ENCODE data around the gene SATB1.

SATB1 gene

GRCh38 chr3:18428991-18429745, 4.0 kb upstream of the SATB1 start:
- DNase-seq, result no peak

DNA sequence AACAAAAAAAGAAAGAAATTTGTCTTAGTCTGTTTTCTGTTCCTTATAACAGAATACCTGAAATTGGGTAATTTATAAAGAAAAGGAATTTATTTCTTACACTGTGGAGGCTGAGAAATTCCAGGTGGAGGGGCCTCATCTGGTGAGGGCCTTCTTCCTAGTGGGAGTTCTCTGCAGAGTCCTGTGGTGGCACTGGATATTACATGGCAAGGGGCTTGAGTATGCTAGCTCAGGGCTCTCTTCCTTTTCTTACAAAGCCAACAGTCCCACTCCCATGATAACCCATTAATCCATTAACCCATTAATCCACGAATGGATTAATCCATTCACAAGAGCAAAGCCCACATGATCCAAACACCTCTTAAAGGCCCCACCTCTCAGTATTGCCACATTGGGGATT, 2.9 kb upstream of the SATB1 start:
- no peak for DNase-seq

DNA sequence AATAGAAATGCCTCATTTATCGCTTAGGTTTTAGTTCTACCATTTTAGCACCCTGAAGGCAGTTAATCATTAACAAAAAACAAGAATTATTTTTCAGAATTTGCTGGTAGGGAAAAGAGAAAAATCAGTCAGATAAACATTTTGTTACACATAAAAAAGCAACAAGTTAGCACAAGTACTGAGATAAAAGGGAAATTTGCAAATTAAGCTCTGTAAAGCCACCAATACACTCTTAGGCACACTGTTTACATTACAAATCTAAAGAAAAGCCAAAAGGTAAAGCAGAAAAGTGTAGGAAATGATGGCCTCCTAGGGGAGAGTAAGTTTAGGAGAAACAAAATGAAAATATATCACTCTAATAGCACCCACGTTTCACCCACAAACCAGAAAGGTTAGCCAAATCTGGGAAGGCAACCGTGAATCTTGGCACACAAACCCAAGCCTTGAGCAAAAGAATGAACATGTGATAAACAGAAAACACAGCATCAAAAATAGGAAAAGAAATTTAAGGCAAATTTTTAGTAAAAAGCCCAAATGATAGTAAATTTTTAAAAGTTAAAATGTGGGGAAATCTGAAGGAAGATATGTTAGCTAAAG, 1.6 kb upstream of the SATB1 start:
- no peak for DNase-seq

- DNase-seq, result peak; percentile 74
Observed at GRCh38 chr3:18425641-18426257, 610 bp upstream of the SATB1 start.

GRCh38 chr3:18424213-18424728, 868 bp downstream of the SATB1 start:
- no peak for DNase-seq

DNA sequence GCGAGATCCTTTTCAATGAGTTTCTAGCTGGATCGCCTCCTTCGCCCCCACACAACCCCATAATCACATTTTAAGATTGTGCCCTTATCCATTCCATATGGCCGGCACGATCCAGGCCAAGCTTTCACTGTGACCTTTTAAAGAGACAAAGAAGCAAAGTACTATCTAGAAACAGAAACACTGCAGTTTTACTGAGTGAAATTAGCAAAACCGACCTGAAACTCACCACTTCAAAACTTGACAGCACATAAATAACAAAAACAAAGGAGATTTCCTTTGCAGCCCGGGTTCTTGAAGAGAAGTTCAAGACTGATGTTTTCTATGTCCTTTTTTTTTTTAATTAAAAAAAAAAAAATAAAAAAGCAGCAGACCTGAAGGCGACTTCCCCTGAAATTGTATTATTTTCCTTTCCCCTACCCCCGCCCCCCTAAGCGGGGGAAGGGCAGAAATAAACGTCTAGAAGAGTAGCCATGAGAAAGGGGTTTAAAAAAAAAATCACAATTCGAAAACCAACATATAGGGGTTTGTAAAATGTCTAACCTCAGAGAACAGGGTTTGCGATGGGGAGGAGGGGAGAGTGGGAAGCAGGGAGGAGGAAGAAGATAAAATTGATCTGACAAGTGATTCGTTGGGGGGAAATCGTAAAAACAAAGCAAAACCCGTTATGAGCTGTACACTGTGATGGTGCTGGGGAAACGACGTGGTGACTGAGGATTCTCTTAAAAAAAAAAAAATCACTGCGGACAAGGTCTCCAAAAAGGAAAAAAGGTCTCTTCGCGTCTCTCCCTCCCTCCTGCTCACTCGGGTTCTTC, 1.5 kb downstream of the SATB1 start:
- DNase-seq, result peak; percentile 73

DNA sequence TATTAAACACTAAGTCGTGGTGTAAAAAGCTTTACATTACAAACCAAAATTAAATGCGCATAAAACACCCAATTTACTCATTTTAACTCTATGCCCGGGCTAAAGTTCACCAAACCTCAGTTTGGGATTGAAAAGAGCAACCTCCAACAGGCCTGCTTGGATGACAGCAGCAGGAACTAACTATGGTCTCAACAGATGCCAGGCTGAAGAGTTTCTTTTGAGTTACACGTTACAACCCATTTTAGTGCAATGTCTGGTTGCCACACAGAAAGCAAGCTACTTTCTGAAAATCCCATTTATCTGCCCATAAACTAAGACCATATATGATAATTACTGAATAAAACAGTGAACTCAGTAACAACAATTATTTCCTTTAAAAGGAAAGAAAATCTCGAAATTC, 2.2 kb downstream of the SATB1 start:
- no peak for DNase-seq

DNA sequence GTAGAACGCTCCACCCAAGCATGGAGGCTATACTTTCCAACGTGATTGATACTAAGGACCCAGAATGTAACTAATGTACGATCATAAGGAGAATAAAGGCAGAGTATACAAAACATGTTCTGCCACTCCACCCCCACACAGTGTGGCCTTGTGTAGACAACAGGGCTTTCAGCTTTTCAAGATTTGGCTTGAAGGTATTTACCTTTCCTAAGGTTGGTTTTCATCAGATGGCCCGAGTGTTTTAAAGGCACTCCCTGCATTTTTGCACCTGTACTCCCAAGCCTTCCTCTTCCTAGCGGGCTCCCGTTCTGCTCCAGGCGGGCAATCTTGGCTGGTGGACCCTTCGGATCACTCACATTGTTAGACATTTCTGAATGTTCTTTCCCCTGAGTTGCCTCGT, 4.6 kb downstream of the SATB1 start:
- DNase-seq, result no peak

- DNase-seq, result no peak
Observed at GRCh38 chr3:18419232-18419631, 5.9 kb downstream of the SATB1 start.

DNA sequence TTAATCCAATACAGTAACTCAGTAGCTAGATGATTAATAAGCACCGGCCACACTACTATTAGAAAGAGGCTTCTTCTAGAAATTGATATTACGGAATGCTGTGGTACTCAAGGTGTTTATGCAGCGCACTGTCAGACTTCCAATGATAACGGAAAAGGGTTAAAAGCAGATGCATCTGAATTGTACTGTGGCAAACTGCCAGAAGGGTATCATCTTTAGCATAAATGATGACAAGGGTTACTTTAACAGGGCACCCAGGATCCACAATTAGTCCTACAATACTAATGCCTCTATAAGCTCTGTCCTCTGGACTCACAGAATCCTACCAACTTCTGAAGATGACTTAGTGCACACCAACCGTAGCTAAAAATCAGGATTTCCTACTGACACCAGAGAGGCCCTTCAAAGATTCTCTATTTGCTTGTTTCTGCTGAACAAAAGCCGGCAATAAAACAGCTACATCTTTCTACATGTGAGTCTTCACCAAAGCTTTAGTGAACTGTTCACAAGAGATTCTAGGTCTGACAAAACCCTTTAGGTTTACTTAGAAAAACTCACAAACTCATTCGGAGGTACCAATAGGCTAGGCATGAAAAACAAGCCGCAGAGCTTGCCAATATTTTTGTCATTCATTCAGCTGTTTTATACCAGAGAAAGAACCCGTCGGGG, 7.1 kb downstream of the SATB1 start:
- DNase-seq, result no peak

- no peak for DNase-seq
Observed at GRCh38 chr3:18416332-18416731, 8.8 kb downstream of the SATB1 start.

GRCh38 chr3:18415839-18416238, 9.3 kb downstream of the SATB1 start:
- DNase-seq, result no peak

- no peak for DNase-seq
Observed at GRCh38 chr3:18415167-18415566, 10.0 kb downstream of the SATB1 start.

GRCh38 chr3:18412684-18413083, 12.5 kb downstream of the SATB1 start:
- DNase-seq, result no peak

- no peak for DNase-seq
Observed at GRCh38 chr3:18411541-18411940, 13.6 kb downstream of the SATB1 start.

DNA sequence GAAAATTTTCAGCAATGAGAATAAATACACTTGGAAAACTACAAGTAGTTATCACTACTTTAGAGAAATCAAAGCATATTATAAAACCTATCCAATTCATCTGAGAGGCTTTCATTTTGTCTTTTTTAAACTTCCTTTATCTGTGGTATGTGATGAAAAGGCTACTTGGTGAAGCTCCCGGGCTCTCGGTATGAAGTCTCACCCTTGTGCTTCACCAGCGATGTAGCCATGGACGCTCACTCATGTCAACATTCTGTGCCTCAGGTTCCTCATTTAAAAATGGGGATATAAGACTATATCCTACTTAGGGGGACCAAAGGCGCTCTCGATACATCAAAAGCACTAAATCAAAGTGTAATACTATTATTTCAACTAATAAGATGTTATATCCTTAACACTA, 14.9 kb downstream of the SATB1 start:
- DNase-seq, result no peak

GRCh38 chr3:18409266-18409665, 15.9 kb downstream of the SATB1 start:
- DNase-seq, result no peak

DNA sequence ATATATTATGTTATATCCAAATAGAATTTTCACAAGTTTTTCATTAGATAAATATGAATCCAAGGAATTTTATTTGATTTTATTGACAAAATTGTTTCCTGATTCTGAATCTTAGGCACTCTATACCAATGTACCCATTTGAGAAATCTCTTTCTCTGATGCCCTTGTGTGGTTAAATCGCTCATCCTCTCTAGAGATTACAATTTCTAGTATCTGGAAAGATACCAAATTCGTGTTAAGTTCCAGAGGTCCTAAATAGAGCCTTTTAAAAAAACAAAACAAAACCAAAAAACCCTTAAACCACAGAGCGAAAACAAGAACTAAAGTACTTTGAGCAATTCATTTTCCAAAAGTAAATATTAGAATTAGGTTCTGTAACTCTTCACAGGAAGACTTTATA, 20.0 kb downstream of the SATB1 start:
- DNase-seq, result no peak

DNA sequence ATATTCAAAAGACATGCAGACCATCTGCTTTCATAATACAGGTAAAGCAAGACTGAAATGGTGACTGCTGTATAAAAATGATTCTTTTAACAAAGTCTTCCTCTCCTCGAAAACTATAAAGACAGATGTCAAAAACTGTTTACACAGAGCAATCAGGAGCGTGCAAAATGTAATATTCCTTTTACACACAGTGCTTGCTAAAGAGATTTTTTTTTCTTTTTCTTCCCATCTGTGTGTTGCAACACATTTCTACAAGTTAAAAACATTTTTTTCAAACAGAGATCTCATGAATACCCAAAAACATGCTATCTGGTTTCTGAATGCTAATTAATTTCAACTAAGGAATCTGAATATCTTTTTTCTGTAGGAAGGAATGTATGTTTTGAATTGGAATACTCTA, 22.1 kb downstream of the SATB1 start:
- no peak for DNase-seq

- no peak for DNase-seq
Observed at GRCh38 chr3:18402239-18402799, 22.8 kb downstream of the SATB1 start.

GRCh38 chr3:18401300-18401961, 23.7 kb downstream of the SATB1 start:
- no peak for DNase-seq

DNA sequence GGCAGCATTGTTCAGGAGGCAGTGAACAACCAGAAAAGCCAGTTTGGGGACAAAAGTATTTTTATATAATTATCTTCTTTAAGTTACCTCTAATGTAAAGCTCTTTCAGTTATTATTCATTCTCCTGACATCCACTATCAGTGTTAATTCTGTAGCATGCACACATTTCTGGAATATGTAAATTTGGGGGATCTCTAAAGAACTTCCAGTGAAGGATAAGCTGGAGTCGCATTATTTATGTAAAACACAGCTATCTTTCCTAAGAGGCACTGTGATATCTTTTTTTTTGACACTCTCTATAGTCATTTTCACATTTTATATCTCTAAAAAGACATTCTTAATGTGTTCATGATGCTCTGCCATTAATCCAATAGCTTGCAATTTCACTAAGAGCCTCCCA, 26.7 kb downstream of the SATB1 start:
- no peak for DNase-seq
